ENCODE data around the gene EAF1.
"Not testable (repeated sequence)": the region's sequence is repeated elsewhere in the genome, so short reads cannot be mapped to it uniquely, and the experiment has no call there.

The EAF1 gene

GRCh38 chr3:15455756-15456155 is 28.4 kb downstream of the EAF1 start:
- no peaks in the 10 kb centered on the region for H3K9me2 ChIP-seq (replicated peaks; ENCODE audit: low read depth, low read length)
- H3K9ac ChIP-seq (ENCODE audit: low read depth, low read length, poor library complexity, severe bottlenecking), result no peak overlapping the region
- H3K4me3 ChIP-seq (ENCODE audit: low read length, poor library complexity, severe bottlenecking), result no peak overlapping the region
- H3K4me2 ChIP-seq (ENCODE audit: low read depth, low read length, poor library complexity, severe bottlenecking), result no peak overlapping the region
- H2AFZ ChIP-seq (ENCODE audit: low read length), result no peak overlapping the region
- no peaks in the 10 kb centered on the region for H3K36me3 ChIP-seq (ENCODE audit: insufficient read depth, low read length)
- no peaks in the 10 kb centered on the region for H4K20me1 ChIP-seq (ENCODE audit: insufficient read depth, low read length, poor library complexity, severe bottlenecking)
- TF ChIP-seq CTCF (conservative IDR thresholded peaks at IDR 0.05; ENCODE audit: low read length), result no peak
- peaks cover 10% of the 10 kb centered on the region for H3K4me1 ChIP-seq (ENCODE audit: insufficient read depth, low read length, poor library complexity, severe bottlenecking)
- no peaks in the 10 kb centered on the region for H3K9me3 ChIP-seq (ENCODE audit: insufficient read depth, low read depth, low read length)
- no peaks in the 10 kb centered on the region for H3F3A ChIP-seq (ENCODE audit: low read depth)
- no peaks in the 10 kb centered on the region for H3K79me2 ChIP-seq (ENCODE audit: insufficient read depth, low read length)
- H3K27me3 ChIP-seq (ENCODE audit: insufficient read depth, low read length, poor library complexity, severe bottlenecking), result no peaks in the 10 kb centered on the region

DNA sequence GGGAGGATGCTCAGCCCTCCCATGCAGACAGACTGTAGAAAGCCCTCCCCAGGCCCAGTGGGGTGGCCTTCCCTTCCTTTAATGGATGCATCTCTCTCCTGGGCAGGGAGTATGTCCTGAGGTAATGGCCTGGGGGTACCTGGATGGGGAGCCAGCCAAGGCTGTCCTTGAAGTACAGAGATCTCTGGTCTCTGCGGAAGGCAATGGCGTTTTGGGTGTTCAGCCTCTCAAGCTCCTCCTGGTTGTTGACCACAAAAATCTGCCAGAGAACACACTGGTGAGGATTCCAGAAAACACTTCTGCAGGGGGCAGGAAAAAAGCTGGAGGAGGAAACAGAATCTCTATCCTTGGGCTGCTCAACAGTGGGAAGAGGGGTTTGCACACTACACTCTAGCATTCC is 28.9 kb downstream of the EAF1 start:
- Histone ChIP-seq H4K20me1 (ENCODE audit: insufficient read depth, low read length, poor library complexity, severe bottlenecking) (no peaks in the 10 kb centered on the region), H3K9me2 (replicated peaks; ENCODE audit: low read depth, low read length) (no peaks in the 10 kb centered on the region), H3K79me2 (ENCODE audit: insufficient read depth, low read length) (no peaks in the 10 kb centered on the region), H3K4me2 (ENCODE audit: low read depth, low read length, poor library complexity, severe bottlenecking) (no peak overlapping the region), H3K27me3 (ENCODE audit: insufficient read depth, low read length, poor library complexity, severe bottlenecking) (no peaks in the 10 kb centered on the region), H2AFZ (ENCODE audit: low read length) (no peak overlapping the region), H3K4me3 (ENCODE audit: low read length, poor library complexity, severe bottlenecking) (no peak overlapping the region), H3K9ac (ENCODE audit: low read depth, low read length, poor library complexity, severe bottlenecking) (no peak overlapping the region), H3F3A (ENCODE audit: low read depth) (no peaks in the 10 kb centered on the region), H3K4me1 (ENCODE audit: insufficient read depth, low read length, poor library complexity, severe bottlenecking) (peaks cover 16% of the 10 kb centered on the region), H3K36me3 (ENCODE audit: insufficient read depth, low read length) (no peaks in the 10 kb centered on the region), H3K9me3 (ENCODE audit: insufficient read depth, low read depth, low read length) (no peaks in the 10 kb centered on the region)
- TF ChIP-seq CTCF (conservative IDR thresholded peaks at IDR 0.05; ENCODE audit: low read length), result no peak
- no peak for TF ChIP-seq EZH2phosphoT487 (IDR thresholded peaks at IDR 0.05; ENCODE audit: borderline replicate concordance)

- not testable (repeated sequence) for H3K4me3 ChIP-seq (ENCODE audit: low read length, poor library complexity, severe bottlenecking)
Measured at GRCh38 chr3:15456915-15457314, 29.5 kb downstream of the EAF1 start.

GRCh38 chr3:15458212-15458780 is 30.9 kb downstream of the EAF1 start:
- Histone ChIP-seq H3K27me3 (ENCODE audit: insufficient read depth, low read length, poor library complexity, severe bottlenecking) (no peaks in the 10 kb centered on the region), H3K9me2 (replicated peaks; ENCODE audit: low read depth, low read length) (no peaks in the 10 kb centered on the region), H2AFZ (ENCODE audit: low read length) (no peak overlapping the region), H3K4me3 (ENCODE audit: low read length, poor library complexity, severe bottlenecking) (no peak overlapping the region), H3K36me3 (ENCODE audit: insufficient read depth, low read length) (no peaks in the 10 kb centered on the region), H3K79me2 (ENCODE audit: insufficient read depth, low read length) (no peaks in the 10 kb centered on the region), H3K9me3 (ENCODE audit: insufficient read depth, low read depth, low read length) (no peaks in the 10 kb centered on the region), H3K9ac (ENCODE audit: low read depth, low read length, poor library complexity, severe bottlenecking) (no peak overlapping the region), H3K4me2 (ENCODE audit: low read depth, low read length, poor library complexity, severe bottlenecking) (no peak overlapping the region), H3K4me1 (ENCODE audit: insufficient read depth, low read length, poor library complexity, severe bottlenecking) (peaks cover 30% of the 10 kb centered on the region), H3F3A (ENCODE audit: low read depth) (no peaks in the 10 kb centered on the region), H4K20me1 (ENCODE audit: insufficient read depth, low read length, poor library complexity, severe bottlenecking) (no peaks in the 10 kb centered on the region)
- no peak for TF ChIP-seq EZH2phosphoT487 (IDR thresholded peaks at IDR 0.05; ENCODE audit: borderline replicate concordance)
- TF ChIP-seq CTCF (conservative IDR thresholded peaks at IDR 0.05; ENCODE audit: low read length), result no peak

More at GRCh38 chr3:15456915-15457314, 29.5 kb downstream of the EAF1 start:
- not testable (repeated sequence) for H3F3A ChIP-seq (ENCODE audit: low read depth); H3K9me2 ChIP-seq (replicated peaks; ENCODE audit: low read depth, low read length); H3K27me3 ChIP-seq (ENCODE audit: insufficient read depth, low read length, poor library complexity, severe bottlenecking); H3K36me3 ChIP-seq (ENCODE audit: insufficient read depth, low read length); H3K9me3 ChIP-seq (ENCODE audit: insufficient read depth, low read depth, low read length); H2AFZ ChIP-seq (ENCODE audit: low read length); H3K79me2 ChIP-seq (ENCODE audit: insufficient read depth, low read length); H3K4me2 ChIP-seq (ENCODE audit: low read depth, low read length, poor library complexity, severe bottlenecking); H3K9ac ChIP-seq (ENCODE audit: low read depth, low read length, poor library complexity, severe bottlenecking); H4K20me1 ChIP-seq (ENCODE audit: insufficient read depth, low read length, poor library complexity, severe bottlenecking)
- H3K4me1 ChIP-seq (ENCODE audit: insufficient read depth, low read length, poor library complexity, severe bottlenecking), result peaks cover 21% of the 10 kb centered on the region
